HepG2 (cell line): ENCODE measurements around the gene PLXND1. TPM values are rescaled to one million over a fixed set of nuclear protein-coding genes. Genes with fewer than 3 reads are reported as not detected.

ENCODE experiments used
- BRD4 ChIP-seq: sonication (generic); formaldehyde crosslinking; IDR thresholded peaks from 2 replicates; pipeline ENCODE4 v1.4.0; 2020; ENCODE audit warnings: missing genetic modification reagents
- DNMT3B ChIP-seq: conservative IDR thresholded peaks from 2 replicates; pipeline ENCODE4 v1.6.1; 2016; ENCODE audit warnings: missing biosample characterization, control low read depth
- FOXA1 ChIP-seq, 2 experiments: fragments of 450-650 bp in 1 of 2; sonication (generic) in 1 of 2; formaldehyde crosslinking in 1 of 2; IDR thresholded peaks; 2 replicates each; pipeline versions ENCODE4 v1.4.0 to v1.6.1; 2016 to 2020; ENCODE audit warnings: missing genetic modification reagents in 1 of 2
- FOXC1 ChIP-seq: sonication (generic); formaldehyde crosslinking; IDR thresholded peaks from 2 replicates; pipeline ENCODE4 v1.8.0; 2022; ENCODE audit warnings: mild to moderate bottlenecking, missing genetic modification reagents, borderline replicate concordance
- HNRNPLL ChIP-seq: fragments of 200-400 bp; formaldehyde crosslinking; IDR thresholded peaks from 2 replicates; pipeline ENCODE4 v1.6.1; 2017; ENCODE audit warnings: mild to moderate bottlenecking, low read depth, low read length; ENCODE audit not compliant: poor library complexity, severe bottlenecking
- KLF6 ChIP-seq: IDR thresholded peaks from 2 replicates; pipeline ENCODE4 v1.8.0; 2016; ENCODE audit warnings: missing biosample characterization, missing genetic modification reagents
- MATR3 ChIP-seq: sonication (generic); formaldehyde crosslinking; IDR thresholded peaks from 2 replicates; pipeline ENCODE4 v1.4.0; 2020; ENCODE audit warnings: missing genetic modification reagents
- MTA3 ChIP-seq: sonication (generic); formaldehyde crosslinking; IDR thresholded peaks from 2 replicates; pipeline ENCODE4 v1.4.0; 2020; ENCODE audit warnings: missing genetic modification reagents
- POGZ ChIP-seq: sonication (generic); formaldehyde crosslinking; IDR thresholded peaks from 2 replicates; pipeline ENCODE4 v1.4.0; 2020; ENCODE audit warnings: mild to moderate bottlenecking, missing genetic modification reagents
- POLR2AphosphoS2 ChIP-seq: IDR thresholded peaks from 2 replicates; pipeline ENCODE4 v1.6.1; 2011; ENCODE audit warnings: low read depth, low read length, improper control_type of control experiment
- SIX1 ChIP-seq: sonication (generic); formaldehyde crosslinking; IDR thresholded peaks from 2 replicates; pipeline ENCODE4 v1.4.0; 2020; ENCODE audit warnings: missing genetic modification reagents, borderline replicate concordance
- ZNF354B ChIP-seq: sonication (generic); formaldehyde crosslinking; IDR thresholded peaks from 2 replicates; pipeline ENCODE4 v1.8.0; 2022; ENCODE audit warnings: mild to moderate bottlenecking, missing genetic modification reagents
- ZNF570 ChIP-seq: sonication (generic); formaldehyde crosslinking; IDR thresholded peaks from 2 replicates; pipeline ENCODE4 v1.4.0; 2020; ENCODE audit warnings: mild to moderate bottlenecking, missing genetic modification reagents, borderline replicate concordance
- ZNF644 ChIP-seq: IDR thresholded peaks from 2 replicates; pipeline ENCODE4 v1.6.1; 2016; ENCODE audit warnings: low read depth
- ZZZ3 ChIP-seq: sonication (generic); formaldehyde crosslinking; IDR thresholded peaks from 2 replicates; pipeline ENCODE4 v1.4.0; 2020; ENCODE audit warnings: missing genetic modification reagents, mild to moderate bottlenecking, borderline replicate concordance
- polyA plus RNA-seq, 8 experiments: library from polyadenylated mRNA; depleted of rRNA in 3 of 8; stranded (reverse) in 7 of 8; unstranded in 1 of 8; fragments of >200 nt; fragmentation: Illumina TruSeq in 4 of 8; extraction: Trizol in 4 of 8; gene quantifications; 2 replicates each; pipeline versions ENCODE4 v1.2.1 to v1.2.3, GENCODE V29; 2011 to 2016; ENCODE audit warnings: low read depth in 4 of 8, missing spikeins in 1 of 8, mixed read lengths in 1 of 8; ENCODE audit not compliant: insufficient read depth in 1 of 8
- total RNA-seq, 5 experiments: library from RNA; depleted of rRNA; stranded (reverse); fragments of >200 nt; fragmentation: Illumina TruSeq; extraction: Trizol; gene quantifications; 2 replicates each; pipeline ENCODE4 v1.2.3, GENCODE V29; 2016; ENCODE audit warnings: low read depth in 1 of 5
- TF ChIP-seq, protein P1 (sequence below): sonication (generic); formaldehyde crosslinking; IDR thresholded peaks from 2 replicates; pipeline ENCODE4 v1.4.0; 2020; ENCODE audit warnings: missing genetic modification reagents
- TF ChIP-seq, protein P2 (sequence below): sonication (generic); formaldehyde crosslinking; IDR thresholded peaks from 2 replicates; pipeline ENCODE4 v1.4.0; 2020; ENCODE audit warnings: missing genetic modification reagents
- TF ChIP-seq, protein P3 (sequence below): sonication (generic); formaldehyde crosslinking; IDR thresholded peaks from 2 replicates; pipeline ENCODE4 v1.4.0; 2020; ENCODE audit warnings: missing genetic modification reagents, borderline replicate concordance

The PLXND1 gene
- total and polyA plus RNA-seq, 2 of the 13 experiments (the other 11 are each of a cell fraction or from before 2014, with no cell fraction given), result 15.9 to 42.0 TPM

DNA sequence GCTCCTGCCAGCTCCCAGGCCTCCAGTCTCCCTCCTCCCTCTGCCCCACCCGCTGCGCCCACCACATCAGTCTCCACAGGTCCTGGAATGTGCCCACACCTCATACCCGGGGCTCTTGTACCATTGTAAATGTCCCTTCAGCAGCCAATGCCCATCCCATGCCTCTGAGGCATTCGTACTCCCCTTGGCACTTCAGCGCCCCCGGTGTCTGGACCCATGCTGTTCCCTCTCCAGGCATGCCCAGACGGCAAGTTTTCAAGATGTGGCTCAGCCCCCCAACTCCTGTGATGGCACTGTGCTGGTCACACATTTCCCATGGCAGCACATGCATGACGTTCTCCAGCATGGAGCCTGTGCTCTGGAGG lies 13.3 kb downstream of the PLXND1 start (continued):
- TF ChIP-seq FOXA1 (IDR thresholded peaks at IDR 0.05) (no peak), FOXA1 (CRISPR knock-in tag; IDR thresholded peaks at IDR 0.05) (no peak), SIX1 (CRISPR knock-in tag) (no peak), KLF6 (CRISPR knock-in tag) (no peak), MTA3 (CRISPR knock-in tag) (no peak), ZZZ3 (CRISPR knock-in tag) (no peak), MATR3 (CRISPR knock-in tag) (no peak), POLR2AphosphoS2 (no peak), POGZ (CRISPR knock-in tag) (no peak), ZNF644 (CRISPR knock-in tag) (no peak), ZNF570 (no peak), BRD4 (CRISPR knock-in tag) (peak; percentile 25; the same call in 1 of the 2 replicates), DNMT3B (CRISPR knock-in tag) (no peak), HNRNPLL (no peak), ZNF354B (CRISPR knock-in tag) (no peak), FOXC1 (CRISPR knock-in tag) (peak; percentile 73; the same call in 1 of the 2 replicates)
- TF ChIP-seq, protein P1, sequence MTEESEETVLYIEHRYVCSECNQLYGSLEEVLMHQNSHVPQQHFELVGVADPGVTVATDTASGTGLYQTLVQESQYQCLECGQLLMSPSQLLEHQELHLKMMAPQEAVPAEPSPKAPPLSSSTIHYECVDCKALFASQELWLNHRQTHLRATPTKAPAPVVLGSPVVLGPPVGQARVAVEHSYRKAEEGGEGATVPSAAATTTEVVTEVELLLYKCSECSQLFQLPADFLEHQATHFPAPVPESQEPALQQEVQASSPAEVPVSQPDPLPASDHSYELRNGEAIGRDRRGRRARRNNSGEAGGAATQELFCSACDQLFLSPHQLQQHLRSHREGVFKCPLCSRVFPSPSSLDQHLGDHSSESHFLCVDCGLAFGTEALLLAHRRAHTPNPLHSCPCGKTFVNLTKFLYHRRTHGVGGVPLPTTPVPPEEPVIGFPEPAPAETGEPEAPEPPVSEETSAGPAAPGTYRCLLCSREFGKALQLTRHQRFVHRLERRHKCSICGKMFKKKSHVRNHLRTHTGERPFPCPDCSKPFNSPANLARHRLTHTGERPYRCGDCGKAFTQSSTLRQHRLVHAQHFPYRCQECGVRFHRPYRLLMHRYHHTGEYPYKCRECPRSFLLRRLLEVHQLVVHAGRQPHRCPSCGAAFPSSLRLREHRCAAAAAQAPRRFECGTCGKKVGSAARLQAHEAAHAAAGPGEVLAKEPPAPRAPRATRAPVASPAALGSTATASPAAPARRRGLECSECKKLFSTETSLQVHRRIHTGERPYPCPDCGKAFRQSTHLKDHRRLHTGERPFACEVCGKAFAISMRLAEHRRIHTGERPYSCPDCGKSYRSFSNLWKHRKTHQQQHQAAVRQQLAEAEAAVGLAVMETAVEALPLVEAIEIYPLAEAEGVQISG (CRISPR knock-in tag), result no peak
- TF ChIP-seq, protein P2, sequence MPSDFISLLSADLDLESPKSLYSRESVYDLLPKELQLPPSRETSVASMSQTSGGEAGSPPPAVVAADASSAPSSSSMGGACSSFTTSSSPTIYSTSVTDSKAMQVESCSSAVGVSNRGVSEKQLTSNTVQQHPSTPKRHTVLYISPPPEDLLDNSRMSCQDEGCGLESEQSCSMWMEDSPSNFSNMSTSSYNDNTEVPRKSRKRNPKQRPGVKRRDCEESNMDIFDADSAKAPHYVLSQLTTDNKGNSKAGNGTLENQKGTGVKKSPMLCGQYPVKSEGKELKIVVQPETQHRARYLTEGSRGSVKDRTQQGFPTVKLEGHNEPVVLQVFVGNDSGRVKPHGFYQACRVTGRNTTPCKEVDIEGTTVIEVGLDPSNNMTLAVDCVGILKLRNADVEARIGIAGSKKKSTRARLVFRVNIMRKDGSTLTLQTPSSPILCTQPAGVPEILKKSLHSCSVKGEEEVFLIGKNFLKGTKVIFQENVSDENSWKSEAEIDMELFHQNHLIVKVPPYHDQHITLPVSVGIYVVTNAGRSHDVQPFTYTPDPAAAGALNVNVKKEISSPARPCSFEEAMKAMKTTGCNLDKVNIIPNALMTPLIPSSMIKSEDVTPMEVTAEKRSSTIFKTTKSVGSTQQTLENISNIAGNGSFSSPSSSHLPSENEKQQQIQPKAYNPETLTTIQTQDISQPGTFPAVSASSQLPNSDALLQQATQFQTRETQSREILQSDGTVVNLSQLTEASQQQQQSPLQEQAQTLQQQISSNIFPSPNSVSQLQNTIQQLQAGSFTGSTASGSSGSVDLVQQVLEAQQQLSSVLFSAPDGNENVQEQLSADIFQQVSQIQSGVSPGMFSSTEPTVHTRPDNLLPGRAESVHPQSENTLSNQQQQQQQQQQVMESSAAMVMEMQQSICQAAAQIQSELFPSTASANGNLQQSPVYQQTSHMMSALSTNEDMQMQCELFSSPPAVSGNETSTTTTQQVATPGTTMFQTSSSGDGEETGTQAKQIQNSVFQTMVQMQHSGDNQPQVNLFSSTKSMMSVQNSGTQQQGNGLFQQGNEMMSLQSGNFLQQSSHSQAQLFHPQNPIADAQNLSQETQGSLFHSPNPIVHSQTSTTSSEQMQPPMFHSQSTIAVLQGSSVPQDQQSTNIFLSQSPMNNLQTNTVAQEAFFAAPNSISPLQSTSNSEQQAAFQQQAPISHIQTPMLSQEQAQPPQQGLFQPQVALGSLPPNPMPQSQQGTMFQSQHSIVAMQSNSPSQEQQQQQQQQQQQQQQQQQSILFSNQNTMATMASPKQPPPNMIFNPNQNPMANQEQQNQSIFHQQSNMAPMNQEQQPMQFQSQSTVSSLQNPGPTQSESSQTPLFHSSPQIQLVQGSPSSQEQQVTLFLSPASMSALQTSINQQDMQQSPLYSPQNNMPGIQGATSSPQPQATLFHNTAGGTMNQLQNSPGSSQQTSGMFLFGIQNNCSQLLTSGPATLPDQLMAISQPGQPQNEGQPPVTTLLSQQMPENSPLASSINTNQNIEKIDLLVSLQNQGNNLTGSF, result no peak
- TF ChIP-seq, protein P3, sequence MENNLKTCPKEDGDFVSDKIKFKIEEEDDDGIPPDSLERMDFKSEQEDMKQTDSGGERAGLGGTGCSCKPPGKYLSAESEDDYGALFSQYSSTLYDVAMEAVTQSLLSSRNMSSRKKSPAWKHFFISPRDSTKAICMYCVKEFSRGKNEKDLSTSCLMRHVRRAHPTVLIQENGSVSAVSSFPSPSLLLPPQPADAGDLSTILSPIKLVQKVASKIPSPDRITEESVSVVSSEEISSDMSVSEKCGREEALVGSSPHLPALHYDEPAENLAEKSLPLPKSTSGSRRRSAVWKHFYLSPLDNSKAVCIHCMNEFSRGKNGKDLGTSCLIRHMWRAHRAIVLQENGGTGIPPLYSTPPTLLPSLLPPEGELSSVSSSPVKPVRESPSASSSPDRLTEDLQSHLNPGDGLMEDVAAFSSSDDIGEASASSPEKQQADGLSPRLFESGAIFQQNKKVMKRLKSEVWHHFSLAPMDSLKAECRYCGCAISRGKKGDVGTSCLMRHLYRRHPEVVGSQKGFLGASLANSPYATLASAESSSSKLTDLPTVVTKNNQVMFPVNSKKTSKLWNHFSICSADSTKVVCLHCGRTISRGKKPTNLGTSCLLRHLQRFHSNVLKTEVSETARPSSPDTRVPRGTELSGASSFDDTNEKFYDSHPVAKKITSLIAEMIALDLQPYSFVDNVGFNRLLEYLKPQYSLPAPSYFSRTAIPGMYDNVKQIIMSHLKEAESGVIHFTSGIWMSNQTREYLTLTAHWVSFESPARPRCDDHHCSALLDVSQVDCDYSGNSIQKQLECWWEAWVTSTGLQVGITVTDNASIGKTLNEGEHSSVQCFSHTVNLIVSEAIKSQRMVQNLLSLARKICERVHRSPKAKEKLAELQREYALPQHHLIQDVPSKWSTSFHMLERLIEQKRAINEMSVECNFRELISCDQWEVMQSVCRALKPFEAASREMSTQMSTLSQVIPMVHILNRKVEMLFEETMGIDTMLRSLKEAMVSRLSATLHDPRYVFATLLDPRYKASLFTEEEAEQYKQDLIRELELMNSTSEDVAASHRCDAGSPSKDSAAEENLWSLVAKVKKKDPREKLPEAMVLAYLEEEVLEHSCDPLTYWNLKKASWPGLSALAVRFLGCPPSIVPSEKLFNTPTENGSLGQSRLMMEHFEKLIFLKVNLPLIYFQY (CRISPR knock-in tag), result no peak
